ENCODE measurements around the gene PROM1.

PROM1 gene

DNA sequence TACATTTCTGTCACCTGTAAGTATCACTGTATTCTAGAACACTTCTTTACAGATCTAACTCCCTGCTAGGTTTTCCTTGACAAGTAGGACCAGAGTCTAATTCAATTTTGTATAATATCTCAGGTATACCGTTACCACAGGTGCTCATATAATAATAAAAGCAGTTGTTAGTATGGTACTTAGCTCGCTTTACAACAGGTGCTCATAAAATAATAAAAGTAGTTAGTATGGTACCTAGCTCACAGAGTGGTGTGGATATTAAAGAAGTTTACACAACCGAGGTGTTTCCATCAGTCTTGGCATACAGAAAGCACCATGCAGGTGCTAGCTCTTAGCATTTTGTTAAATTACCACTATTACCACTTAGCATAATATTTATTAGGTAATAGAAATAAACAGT lies 88.0 kb downstream of the PROM1 start:
- no peak for DNase-seq (ENCODE audit: low read depth)
- TF ChIP-seq, protein P1, sequence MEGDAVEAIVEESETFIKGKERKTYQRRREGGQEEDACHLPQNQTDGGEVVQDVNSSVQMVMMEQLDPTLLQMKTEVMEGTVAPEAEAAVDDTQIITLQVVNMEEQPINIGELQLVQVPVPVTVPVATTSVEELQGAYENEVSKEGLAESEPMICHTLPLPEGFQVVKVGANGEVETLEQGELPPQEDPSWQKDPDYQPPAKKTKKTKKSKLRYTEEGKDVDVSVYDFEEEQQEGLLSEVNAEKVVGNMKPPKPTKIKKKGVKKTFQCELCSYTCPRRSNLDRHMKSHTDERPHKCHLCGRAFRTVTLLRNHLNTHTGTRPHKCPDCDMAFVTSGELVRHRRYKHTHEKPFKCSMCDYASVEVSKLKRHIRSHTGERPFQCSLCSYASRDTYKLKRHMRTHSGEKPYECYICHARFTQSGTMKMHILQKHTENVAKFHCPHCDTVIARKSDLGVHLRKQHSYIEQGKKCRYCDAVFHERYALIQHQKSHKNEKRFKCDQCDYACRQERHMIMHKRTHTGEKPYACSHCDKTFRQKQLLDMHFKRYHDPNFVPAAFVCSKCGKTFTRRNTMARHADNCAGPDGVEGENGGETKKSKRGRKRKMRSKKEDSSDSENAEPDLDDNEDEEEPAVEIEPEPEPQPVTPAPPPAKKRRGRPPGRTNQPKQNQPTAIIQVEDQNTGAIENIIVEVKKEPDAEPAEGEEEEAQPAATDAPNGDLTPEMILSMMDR (IDR thresholded peaks at IDR 0.05; ENCODE audit: control insufficient read depth, insufficient read depth, low read depth, low read length, missing control alignments): no peak
- H3K4me3 ChIP-seq (ENCODE audit: control insufficient read depth, low read depth, low read length): no peak overlapping the region

DNA sequence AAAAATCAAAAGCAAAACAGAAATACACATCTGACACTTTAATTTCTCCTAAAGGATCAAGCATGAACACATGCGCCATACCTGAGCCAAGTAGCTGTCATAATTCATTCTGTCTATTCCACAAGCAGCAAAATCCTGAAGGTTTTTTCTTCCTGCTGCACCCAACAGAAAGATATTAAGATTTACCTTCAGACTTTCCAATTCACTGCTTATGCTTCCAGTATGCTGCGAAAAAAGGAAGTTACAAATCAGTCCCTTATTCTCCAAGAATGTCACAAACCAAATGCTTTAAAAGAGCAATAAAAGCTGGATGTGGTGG lies 91.7 kb downstream of the PROM1 start:
- TF ChIP-seq, protein P1 (IDR thresholded peaks at IDR 0.05; ENCODE audit: control insufficient read depth, insufficient read depth, low read depth, low read length, missing control alignments): no peak
- no peak overlapping the region for H3K4me3 ChIP-seq (ENCODE audit: control insufficient read depth, low read depth, low read length)
- DNase-seq (ENCODE audit: low read depth): no peak

DNA sequence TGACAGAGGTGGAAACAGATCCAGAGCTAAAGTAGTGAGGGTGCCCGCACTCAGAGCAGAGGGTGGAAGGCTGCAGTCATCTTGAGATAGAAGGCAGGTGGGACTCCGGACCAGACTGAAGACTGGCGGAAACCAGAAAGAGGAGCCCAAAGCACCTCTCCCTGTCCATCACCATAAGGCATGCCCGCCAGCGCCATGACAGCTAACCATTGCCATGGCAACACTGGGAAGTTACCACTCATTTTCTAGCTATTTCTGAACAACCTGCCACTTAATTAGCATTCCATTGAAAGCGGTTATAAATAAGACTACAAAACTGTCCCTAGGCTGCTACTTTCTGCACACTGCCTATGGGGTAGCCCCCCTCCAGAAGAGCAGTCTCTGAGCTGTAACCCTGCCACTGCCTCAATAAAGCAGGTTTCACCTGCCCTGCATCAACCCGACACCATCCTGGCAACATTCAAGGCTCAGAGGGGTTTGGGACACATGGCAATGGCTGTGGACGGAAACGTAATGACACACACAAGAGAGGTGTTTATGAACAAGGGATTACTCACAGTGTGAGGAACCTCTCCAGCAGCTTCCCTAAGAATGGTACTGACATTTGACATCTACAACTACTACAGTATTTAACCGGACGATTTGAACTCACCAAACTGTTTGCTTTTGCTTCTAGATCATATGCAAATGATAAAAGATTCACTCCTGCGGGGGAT lies 93.1 kb downstream of the PROM1 start:
- TF ChIP-seq, protein P1 (IDR thresholded peaks at IDR 0.05; ENCODE audit: control insufficient read depth, insufficient read depth, low read depth, low read length, missing control alignments): no peak
- no peak overlapping the region for H3K4me3 ChIP-seq (ENCODE audit: control insufficient read depth, low read depth, low read length)
- no peak for DNase-seq (ENCODE audit: low read depth)

DNA sequence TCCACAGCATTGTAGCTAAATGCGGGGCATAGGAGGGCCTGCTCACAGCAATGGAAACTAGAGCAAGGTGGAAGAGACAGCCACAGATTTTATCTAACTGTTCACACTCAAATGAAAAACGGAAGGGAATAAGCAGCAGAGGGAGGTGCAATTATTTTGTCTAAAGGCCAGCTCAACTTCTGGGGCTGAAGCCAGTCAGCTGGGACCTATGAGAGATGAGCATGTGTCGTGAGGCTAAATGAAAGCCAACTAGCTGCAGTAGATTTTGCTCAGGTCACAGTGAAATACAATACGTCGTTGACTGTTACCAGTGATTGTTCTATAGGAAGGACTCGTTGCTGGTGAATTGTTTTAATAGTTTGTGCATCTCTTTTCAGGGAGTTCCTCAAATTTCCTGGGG lies 94.4 kb downstream of the PROM1 start:
- no peak for DNase-seq (ENCODE audit: low read depth)
- H3K4me3 ChIP-seq (ENCODE audit: control insufficient read depth, low read depth, low read length): no peak overlapping the region
- TF ChIP-seq, protein P1 (IDR thresholded peaks at IDR 0.05; ENCODE audit: control insufficient read depth, insufficient read depth, low read depth, low read length, missing control alignments): no peak

DNA sequence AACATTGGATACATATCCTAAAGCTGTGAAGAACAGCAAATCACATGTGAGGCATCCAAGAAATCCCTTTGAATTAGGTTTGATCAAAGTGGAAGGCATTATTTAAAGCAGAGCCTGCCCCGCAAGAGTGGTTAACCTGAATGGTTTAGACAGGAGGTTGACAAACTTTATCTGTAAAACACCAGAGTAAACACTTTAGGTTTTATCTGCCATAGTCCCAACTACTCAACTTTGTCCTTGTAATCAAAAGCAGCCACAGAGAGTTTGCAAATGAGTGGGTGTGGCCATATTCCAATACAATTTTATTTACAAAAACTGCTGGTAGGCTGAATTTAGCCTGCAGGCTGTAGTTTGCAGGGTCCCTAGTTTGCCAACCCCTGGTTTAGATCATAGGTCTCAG lies 95.6 kb downstream of the PROM1 start:
- TF ChIP-seq, protein P1 (IDR thresholded peaks at IDR 0.05; ENCODE audit: control insufficient read depth, insufficient read depth, low read depth, low read length, missing control alignments): no peak
- DNase-seq (ENCODE audit: low read depth): no peak
- no peak overlapping the region for H3K4me3 ChIP-seq (ENCODE audit: control insufficient read depth, low read depth, low read length)

DNA sequence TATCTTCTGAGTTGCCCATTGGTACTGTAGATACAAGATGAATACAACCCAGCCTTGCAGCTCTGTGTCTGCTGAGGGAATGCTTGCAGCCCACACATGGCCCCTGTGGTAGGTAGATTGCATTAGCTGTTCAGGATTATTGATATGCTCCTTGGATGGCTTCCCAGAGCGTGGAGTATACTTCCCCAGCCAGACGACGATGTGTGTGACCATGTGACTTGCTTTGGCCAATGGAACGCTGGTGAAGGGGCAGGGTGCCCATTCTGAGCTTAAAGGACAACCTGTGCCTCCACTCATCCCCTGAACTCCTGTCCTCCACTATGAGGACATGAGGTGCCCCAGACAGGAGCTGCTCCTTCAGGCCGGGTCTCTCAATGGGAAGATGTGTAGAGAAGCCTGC lies 96.9 kb downstream of the PROM1 start:
- no peak for DNase-seq (ENCODE audit: low read depth)

More for the DNA sequence above, 96.9 kb downstream of the PROM1 start:
- TF ChIP-seq, protein P1 (IDR thresholded peaks at IDR 0.05; ENCODE audit: control insufficient read depth, insufficient read depth, low read depth, low read length, missing control alignments): no peak
- no peak overlapping the region for H3K4me3 ChIP-seq (ENCODE audit: control insufficient read depth, low read depth, low read length)
